Endodermal cell (in vitro differentiated cells): ENCODE results near the gene FAM186B. TPM values are rescaled to one million over a fixed set of nuclear protein-coding genes. Genes with fewer than 3 reads are reported as not detected.

Experiments
- DNase-seq: peaks from one replicate; pipeline ENCODE4 v3.0.0-alpha.2; 2017
- H3K27ac ChIP-seq: 2 replicates; pipeline ENCODE4 v1.5.1; 2013; ENCODE audit warnings: mild to moderate bottlenecking, low read depth, low read length, moderate library complexity
- H3K27me3 ChIP-seq: 2 replicates; pipeline ENCODE4 v1.6.1; 2013; ENCODE audit warnings: mild to moderate bottlenecking, low read length, moderate library complexity; ENCODE audit not compliant: insufficient read depth, control insufficient read depth, poor library complexity, severe bottlenecking
- H3K36me3 ChIP-seq: 2 replicates; pipeline ENCODE4 v1.7.0; 2013; ENCODE audit warnings: mild to moderate bottlenecking, low read length, moderate library complexity; ENCODE audit not compliant: control insufficient read depth, insufficient read depth
- H3K4me1 ChIP-seq: one replicate; pipeline ENCODE4 v1.7.0; 2013; ENCODE audit warnings: low read length; ENCODE audit not compliant: control insufficient read depth, insufficient read depth
- H3K4me3 ChIP-seq: 2 replicates; pipeline ENCODE4 v1.5.1; 2013; ENCODE audit warnings: mild to moderate bottlenecking, low read length, moderate library complexity
- H3K9ac ChIP-seq: 2 replicates; pipeline ENCODE4 v1.6.1; 2013; ENCODE audit warnings: mild to moderate bottlenecking, low read length, moderate library complexity; ENCODE audit not compliant: poor library complexity, severe bottlenecking; ENCODE audit errors: extremely low read depth
- H3K9me3 ChIP-seq: 2 replicates; pipeline ENCODE4 v1.6.1; 2013; ENCODE audit warnings: mild to moderate bottlenecking, low read length, moderate library complexity; ENCODE audit not compliant: control insufficient read depth
- H3K27ac Mint-ChIP-seq: 2 replicates; pipeline ENCODE4 v1.8.0; 2020; ENCODE audit warnings: mixed read lengths
- H3K27me3 Mint-ChIP-seq: 2 replicates; pipeline ENCODE4 v1.8.0; 2021; ENCODE audit warnings: mild to moderate bottlenecking, mixed read lengths; ENCODE audit not compliant: insufficient read depth
- H3K36me3 Mint-ChIP-seq: 2 replicates; pipeline ENCODE4 v1.8.0; 2020; ENCODE audit warnings: low read depth, mixed read lengths
- H3K4me1 Mint-ChIP-seq: 2 replicates; pipeline ENCODE4 v1.8.0; 2020; ENCODE audit warnings: mixed read lengths
- H3K4me3 Mint-ChIP-seq: 2 replicates; pipeline ENCODE4 v1.8.0; 2020; ENCODE audit warnings: mild to moderate bottlenecking, moderate library complexity, mixed read lengths
- H3K9me3 Mint-ChIP-seq: 2 replicates; pipeline ENCODE4 v1.8.0; 2020; ENCODE audit warnings: mild to moderate bottlenecking, mixed read lengths
- WGBS, 2 experiments: methylation state at CpG; one replicate each; pipeline versions ENCODE4 v1.1.5 to v1.1.7; 2013; ENCODE audit warnings: missing lambda C conversion rate in 2 of 2, mixed read lengths in 1 of 2; ENCODE audit not compliant: insufficient coverage in 1 of 2, insufficient read length in 1 of 2; 5-methylcytosine and 5-hydroxymethylcytosine counted together
- total RNA-seq, 2 donors: library from RNA; stranded (reverse); fragmentation: NEBNext Ultra II Directional in 1 of 2; extraction: Animal tissue kit (Norgen Biotek cat#: 25700) in 1 of 2; gene quantifications; 2 replicates in 1 of 2; 3 replicates in 1 of 2; pipeline ENCODE4 v1.2.1, GENCODE V29; 2021
- TF ChIP-seq, protein P1 (sequence below): fragments of 200-600 bp; sonication (generic); conservative IDR thresholded peaks from 2 replicates; pipeline ENCODE4 v1.5.0; 2021; ENCODE audit warnings: antibody characterized with exemption, mild to moderate bottlenecking

The FAM186B gene
- total RNA-seq, 2 donors from 2014 or later: 0.22 to 0.26 TPM

DNA sequence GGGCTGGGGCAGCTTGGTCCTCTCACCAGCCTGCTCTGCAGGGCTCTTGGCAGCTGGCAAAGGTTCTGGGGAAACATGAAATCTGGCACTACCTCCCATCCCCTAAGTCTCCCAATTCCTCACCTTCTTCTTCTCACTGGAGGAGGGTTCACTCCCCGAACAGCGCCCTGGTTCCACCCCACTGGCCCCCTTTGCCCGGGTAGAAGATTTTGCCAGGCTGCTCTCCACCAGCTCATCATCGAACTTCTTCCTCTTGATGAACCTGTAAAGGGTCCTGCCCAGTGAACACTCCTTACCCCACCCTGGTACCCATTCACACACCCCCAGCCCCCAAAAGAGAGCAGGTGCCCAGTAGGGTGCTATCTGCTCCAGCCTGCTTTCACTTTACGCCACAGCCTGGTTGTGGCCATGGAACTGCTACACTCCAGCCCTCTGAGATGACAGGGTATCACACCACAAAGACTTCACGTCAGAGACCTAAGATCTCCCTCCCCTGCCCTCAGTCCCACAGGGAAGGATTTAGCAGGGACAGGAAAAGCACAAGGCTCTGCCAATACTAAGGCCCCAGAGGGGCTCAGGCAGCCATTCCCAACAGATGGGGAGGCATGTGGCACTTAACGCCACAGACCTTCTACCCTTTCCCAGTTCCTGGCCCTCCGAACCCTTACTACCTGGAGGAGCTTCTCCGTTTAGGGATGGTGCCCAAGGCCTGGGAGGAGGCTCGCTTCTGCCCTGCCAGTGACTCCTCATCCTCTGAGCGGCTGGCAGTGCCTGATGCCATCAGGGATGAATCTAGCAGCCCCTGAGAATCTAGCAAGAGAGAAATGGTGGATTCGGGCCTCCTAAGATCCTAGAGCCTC lies 39.8 kb downstream of the FAM186B start:
- Histone ChIP-seq H3K27ac (no peak overlapping the region), H3K4me3 (no peak overlapping the region), H3K27me3 (no peaks in the 10 kb centered on the region), H3K4me1 (peaks cover 4% of the 10 kb centered on the region), H3K9me3 (no peaks in the 10 kb centered on the region), H3K36me3 (peaks cover 52% of the 10 kb centered on the region), H3K9ac (no peak overlapping the region)
- H3K27me3 Mint-ChIP-seq: no peaks in the 10 kb centered on the region
- peaks cover 36% of the 10 kb centered on the region for H3K36me3 Mint-ChIP-seq
- H3K4me3 Mint-ChIP-seq: peak overlapping the region; percentile 90
- TF ChIP-seq, protein P1, sequence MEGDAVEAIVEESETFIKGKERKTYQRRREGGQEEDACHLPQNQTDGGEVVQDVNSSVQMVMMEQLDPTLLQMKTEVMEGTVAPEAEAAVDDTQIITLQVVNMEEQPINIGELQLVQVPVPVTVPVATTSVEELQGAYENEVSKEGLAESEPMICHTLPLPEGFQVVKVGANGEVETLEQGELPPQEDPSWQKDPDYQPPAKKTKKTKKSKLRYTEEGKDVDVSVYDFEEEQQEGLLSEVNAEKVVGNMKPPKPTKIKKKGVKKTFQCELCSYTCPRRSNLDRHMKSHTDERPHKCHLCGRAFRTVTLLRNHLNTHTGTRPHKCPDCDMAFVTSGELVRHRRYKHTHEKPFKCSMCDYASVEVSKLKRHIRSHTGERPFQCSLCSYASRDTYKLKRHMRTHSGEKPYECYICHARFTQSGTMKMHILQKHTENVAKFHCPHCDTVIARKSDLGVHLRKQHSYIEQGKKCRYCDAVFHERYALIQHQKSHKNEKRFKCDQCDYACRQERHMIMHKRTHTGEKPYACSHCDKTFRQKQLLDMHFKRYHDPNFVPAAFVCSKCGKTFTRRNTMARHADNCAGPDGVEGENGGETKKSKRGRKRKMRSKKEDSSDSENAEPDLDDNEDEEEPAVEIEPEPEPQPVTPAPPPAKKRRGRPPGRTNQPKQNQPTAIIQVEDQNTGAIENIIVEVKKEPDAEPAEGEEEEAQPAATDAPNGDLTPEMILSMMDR: no peak
- 95% methylated on average over 6 to 12 of the region's 12 CpGs for WGBS, 2 experiments
- no peak for DNase-seq
- no peaks in the 10 kb centered on the region for H3K9me3 Mint-ChIP-seq
- no peak overlapping the region for H3K27ac Mint-ChIP-seq
- peaks cover 12% of the 10 kb centered on the region for H3K4me1 Mint-ChIP-seq

DNA sequence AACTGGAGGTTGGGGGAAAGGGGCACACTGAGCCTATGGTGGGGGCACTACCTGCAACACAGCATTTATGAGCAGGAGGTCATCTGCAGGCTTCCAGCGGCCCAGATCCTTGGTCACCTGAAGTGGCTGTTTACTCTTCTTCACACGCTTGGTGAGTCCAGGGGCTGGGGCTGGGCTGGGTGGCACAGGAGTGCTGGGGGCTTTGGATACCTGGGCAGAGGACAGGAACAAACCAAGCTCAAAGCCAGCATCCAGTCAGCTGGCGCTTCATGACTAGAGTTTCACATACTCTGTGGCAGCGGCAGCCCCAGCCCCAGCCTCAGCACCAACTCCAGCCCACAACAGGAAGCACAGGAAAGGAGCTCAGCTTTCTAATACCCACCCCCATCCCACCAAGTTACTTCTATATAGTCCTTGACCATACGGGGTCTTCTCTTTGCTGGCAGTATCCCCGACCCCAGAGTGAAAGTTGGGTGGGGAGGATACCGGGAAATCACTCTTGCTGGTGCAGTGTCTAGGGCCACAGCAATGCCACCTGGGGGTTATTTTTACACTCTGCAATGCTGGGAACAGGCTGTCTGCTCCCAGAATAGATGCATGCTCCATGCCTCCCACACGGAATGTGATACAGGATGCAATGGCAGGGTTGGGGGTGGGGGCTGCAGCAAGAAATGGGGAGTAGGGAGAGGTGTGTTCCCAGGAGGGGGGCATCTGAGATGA lies 40.6 kb downstream of the FAM186B start:
- no peak overlapping the region for H3K4me3 ChIP-seq
- WGBS, 2 experiments: 96 to 100% methylated on average over 4 to 8 of the region's 8 CpGs
- H3K27me3 ChIP-seq: no peaks in the 10 kb centered on the region
- H3K36me3 ChIP-seq: peaks cover 60% of the 10 kb centered on the region
- H3K4me3 Mint-ChIP-seq: no peak overlapping the region
- H3K4me1 ChIP-seq: peaks cover 4% of the 10 kb centered on the region
- no peak for DNase-seq
- H3K27me3 Mint-ChIP-seq: no peaks in the 10 kb centered on the region
- no peak overlapping the region for H3K27ac Mint-ChIP-seq
- H3K27ac ChIP-seq: no peak overlapping the region
- H3K9ac ChIP-seq: no peak overlapping the region
- H3K36me3 Mint-ChIP-seq: peaks cover 38% of the 10 kb centered on the region
- no peaks in the 10 kb centered on the region for H3K9me3 ChIP-seq
- TF ChIP-seq, protein P1: no peak
- no peaks in the 10 kb centered on the region for H3K9me3 Mint-ChIP-seq
- peaks cover 12% of the 10 kb centered on the region for H3K4me1 Mint-ChIP-seq

DNA sequence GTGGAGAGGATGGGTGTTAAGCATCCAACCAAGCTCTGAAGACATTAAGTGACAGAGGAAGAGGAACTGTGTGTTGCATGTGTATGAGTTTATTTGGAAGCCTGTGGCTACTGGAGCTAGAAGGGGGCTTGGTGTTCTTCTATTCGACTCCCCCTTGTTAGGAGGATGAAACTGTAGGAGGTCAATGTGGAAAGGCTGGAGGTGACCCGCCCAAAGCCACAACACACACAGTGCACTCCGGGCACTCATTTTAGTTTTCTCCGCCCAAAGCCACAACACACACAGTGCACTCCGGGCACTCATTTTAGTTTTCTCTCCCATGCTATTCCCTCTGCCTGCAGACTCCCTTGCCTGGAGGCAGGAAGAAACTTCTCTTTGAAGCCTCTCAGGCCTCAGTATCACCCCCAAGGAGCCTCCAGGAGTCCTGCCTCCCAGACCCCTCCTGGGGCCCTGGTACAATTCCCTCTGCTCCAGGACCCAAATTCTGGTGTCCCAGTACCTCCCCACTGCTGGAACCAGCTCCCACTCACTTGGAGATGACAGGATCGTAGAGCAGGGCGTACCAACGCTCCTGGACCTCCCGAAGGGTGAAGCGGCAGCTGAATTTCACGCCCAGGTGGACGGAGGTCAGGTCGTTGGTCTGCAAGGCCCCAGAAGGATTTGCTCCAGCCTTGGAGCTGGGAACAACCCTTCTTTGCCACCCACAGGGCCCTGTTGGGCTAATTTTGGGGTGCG lies 41.3 kb downstream of the FAM186B start:
- Mint-ChIP-seq H3K27me3 (no peaks in the 10 kb centered on the region), H3K36me3 (peaks cover 42% of the 10 kb centered on the region), H3K27ac (no peak overlapping the region), H3K9me3 (no peaks in the 10 kb centered on the region), H3K4me1 (peaks cover 12% of the 10 kb centered on the region), H3K4me3 (no peak overlapping the region)
- Histone ChIP-seq H3K36me3 (peaks cover 67% of the 10 kb centered on the region), H3K27ac (no peak overlapping the region), H3K9ac (no peak overlapping the region), H3K4me3 (no peak overlapping the region), H3K27me3 (no peaks in the 10 kb centered on the region), H3K9me3 (no peaks in the 10 kb centered on the region), H3K4me1 (peaks cover 4% of the 10 kb centered on the region)
- no peak for DNase-seq
- TF ChIP-seq, protein P1: no peak
- WGBS, 2 experiments: 93 to 99% methylated on average over 13 to 14 of the region's 14 CpGs
